ENCODE measurements around the gene TMEM53.

- TF ChIP-seq POLR2A (IDR thresholded peaks at IDR 0.05; ENCODE audit: low read depth, low read length) = peak; percentile 72
- TF ChIP-seq TAF1 (IDR thresholded peaks at IDR 0.05; ENCODE audit: low read depth, low read length) = no peak
Measured at GRCh38 chr1:44672254-44672955, 1.9 kb downstream of the TMEM53 start.
